CD4-positive, alpha-beta T cell treated with Interleukin-2 at 100 ng/mL for 4 hours (primary cell): Measurements from ENCODE around the gene ITGA2.

ENCODE experiments used
- DNase-seq: peaks from one replicate; pipeline ENCODE4 v3.0.0-alpha.2; 2020; ENCODE audit warnings: low spot score

Gene ITGA2

DNA sequence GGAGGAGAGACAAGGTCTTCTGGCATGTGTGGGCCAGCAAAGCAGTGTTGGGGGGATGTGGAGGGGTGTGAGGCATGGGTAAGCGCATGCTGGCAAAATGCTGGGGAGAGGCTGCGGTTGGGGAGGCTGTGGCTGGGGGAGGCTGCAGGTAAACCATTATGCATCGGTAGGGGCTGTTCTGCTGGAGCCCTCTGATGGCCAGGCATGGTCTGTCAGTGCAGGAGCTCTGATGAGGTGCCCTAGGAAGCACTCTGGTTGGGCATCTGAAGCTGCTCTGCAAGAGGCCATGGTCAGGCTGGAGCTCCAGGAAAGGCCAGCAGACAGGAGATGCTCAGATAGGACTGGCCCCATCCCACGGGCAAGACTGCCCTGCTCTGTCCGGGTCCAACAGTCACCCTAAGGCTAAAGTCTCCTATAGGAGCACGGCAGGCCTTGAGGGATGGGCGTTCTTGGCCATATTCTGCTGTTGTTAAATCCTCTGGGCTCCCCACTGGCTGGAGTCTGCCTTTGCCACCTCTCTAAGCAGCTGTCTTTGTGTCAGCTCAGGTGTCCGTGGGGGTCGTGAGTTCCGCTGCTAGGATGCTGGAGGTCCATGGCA is 28.7 kb downstream of the ITGA2 start:
- DNase-seq, result no peak

DNA sequence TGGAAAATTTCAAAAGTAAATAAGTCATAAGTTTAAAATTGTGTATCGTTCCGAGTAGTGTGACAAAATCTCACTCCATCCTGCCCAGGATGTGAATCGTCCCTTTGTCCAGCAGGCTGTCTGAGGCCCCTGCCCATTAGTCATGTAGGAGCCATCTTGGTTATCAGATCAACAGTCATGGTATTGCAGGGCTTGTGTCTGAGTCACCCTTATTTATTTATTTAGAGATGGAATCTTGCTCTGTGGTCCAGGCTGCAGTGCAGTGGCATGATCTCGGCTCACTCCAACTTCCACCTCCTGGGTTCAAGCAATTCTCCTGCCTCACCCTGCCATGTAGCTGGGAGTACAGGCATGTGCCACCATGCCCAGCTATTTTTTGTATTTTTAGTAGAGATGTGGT is 30.2 kb downstream of the ITGA2 start:
- DNase-seq, result no peak

DNA sequence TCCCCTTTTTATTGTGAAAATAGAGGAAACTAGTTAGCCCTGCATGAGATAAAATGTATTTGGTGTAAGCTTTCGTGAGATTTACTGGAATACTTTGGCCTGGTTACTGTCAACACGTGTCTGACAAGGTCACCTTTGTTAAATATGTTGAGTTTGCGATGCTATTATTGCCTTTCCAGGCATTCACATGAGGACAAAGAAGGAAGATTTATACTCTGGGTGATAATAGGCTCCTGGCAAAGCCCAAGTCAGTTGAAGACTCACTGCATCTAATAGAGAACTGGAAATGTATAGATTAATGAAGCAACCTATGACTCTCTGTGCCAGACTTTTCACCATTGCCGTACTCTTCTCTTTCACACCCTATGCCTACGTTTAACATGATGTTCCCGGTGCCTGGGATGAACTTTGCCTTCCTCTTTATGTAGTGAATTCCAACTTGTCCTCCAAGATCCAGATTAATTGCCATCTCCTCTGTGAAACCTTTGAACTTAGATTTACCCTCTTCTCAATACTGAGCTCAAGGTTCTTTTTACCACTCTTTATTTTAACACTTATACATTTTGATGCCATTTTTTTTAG is 33.9 kb downstream of the ITGA2 start:
- DNase-seq, result no peak

DNA sequence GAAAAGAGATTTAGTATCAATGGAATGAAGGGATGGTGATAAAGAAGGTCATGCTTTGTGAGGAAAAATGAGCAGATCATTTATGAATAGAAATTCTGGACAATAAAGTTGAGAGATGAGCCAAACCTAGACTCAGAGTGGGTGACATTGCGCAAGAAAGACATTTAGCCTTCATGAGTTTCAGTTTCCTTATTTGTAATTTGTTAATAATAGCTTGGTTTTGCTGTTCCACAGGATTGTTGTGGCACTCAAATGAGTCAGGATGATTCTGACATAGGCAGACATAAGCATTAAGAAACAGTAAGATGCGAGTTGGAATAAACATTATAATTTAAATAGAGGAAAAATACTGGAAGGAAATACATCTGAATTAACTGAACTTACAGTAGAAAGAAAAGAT is 34.8 kb downstream of the ITGA2 start:
- DNase-seq, result no peak

DNA sequence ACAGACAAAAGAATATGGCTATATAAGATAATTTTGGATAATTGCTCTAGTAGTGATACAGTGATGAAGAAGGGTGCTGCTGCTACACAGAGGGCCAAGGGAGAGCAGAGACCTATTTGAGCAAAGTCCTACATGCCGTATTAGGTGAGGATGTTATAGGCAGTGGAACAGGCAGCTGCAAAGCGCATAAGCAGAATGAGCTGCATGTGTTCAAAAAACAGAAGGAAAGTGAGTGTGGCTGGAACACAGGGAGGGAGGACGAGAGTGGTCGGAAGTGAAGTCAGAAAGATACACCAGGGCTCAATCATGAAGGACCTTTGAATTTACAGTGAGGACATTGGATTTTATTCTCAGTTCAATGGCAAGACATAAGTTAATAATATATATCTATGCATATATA is 35.4 kb downstream of the ITGA2 start:
- DNase-seq, result no peak

DNA sequence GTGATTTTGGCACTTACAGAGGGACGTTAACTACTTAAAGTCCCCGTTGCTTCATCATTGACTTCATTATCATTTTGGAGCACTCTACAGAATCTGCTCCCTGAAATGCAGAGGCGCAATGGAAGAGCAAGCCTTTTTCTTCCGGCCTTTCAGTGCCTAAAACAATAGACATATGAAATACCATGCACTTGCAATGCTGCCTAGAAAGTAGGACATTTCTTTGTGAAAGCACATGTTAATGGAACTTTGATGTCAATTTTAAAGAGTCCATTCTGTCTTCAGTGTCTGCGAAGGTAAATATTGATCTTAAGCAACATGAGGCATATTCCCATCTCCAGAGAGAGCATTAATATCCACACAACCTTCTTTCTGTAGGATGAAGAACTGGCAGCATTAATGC is 36.3 kb downstream of the ITGA2 start:
- DNase-seq, result no peak

DNA sequence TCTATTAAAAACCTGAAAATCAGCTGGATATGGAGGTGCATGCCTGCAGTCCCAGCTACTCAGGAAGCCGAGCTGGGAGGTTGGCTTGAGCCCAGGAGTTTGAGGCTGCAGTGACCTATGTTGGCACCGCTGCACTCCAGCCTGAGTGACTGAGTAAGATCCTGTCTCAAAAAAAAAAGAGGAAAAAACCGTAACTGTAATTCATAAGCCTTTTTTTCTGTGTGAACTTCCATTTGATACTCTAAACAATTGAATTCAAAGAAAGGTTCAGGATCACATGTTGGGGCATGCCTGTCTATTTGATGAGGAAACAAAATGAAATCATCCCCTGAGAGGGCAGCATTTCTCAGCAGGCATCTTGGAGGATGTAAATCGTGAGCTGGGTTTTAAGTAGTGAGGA is 38.8 kb downstream of the ITGA2 start:
- no peak for DNase-seq

DNA sequence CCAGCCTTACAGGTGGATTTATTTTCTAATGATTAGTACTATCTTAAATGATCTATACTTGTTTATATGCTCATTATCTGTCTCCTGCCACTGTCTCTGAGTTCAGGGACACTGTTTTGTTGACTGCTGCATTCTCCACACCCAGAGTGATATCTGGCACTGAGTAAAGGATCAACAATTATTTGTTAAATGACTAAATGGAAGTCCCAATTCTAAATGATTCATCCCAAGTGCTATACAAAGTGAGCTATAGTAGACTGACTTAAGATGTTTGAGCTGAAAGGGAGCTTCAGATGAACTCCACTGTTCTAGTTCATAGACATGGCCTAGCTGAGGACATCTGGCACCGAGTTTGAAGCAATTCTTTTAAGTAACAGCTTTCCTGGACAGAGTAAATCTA is 40.5 kb downstream of the ITGA2 start:
- DNase-seq, result no peak

DNA sequence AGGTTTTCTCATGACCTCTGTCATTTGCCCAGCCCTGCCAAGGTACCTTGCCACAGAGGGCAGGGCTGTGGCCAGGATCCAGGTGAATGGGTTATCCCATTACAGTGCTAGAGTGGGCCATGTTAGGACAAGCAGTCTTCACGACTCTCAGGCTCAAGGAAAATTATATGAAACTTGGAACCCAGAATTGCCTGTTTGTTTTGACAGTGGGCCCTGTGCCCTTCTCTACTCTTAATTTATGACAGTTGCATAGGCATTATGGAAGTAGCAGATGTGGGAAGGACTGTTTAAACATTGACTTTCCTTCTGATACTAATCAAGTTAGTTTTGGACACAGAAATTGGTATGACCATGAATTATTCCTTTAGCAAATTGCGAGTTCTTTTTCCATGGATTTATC is 41.7 kb downstream of the ITGA2 start:
- DNase-seq, result no peak

DNA sequence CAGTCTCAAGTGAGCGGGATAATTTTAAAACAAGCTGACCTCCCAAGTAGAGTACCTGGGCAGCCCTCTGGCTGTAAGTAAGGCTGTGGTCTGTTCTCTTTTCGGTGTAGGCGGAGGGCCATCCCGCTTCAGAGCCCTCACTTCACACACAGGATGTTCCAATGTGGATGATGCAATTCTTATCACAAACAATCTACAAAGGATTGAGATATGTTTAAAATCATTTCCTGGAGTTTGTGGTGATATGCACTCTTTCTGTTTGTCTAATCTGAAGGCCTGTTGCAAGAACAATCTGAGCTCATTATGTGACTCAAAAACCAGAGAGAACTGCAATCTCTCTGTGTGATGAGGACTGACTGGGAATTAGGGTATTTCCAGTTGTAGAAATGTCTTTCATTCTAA is 42.5 kb downstream of the ITGA2 start:
- DNase-seq, result peak; percentile 17

DNA sequence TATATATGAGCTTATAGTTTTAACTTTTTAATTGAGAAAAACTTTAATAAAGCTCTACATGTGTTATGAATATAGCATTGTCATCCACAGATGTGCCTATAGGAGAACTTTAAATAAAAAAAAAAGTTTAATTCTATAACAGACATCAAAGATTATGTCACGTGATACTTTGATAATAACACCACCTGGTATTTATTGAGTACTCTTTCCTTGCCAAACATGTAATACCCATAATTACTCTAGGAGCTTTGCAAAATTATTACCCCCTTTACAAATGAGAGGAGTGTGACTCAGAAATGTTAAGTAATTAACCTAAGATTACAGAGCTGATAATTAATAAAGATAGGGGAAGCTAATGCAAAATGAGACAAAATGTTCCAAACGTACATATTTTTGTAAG is 43.0 kb downstream of the ITGA2 start:
- no peak for DNase-seq

DNA sequence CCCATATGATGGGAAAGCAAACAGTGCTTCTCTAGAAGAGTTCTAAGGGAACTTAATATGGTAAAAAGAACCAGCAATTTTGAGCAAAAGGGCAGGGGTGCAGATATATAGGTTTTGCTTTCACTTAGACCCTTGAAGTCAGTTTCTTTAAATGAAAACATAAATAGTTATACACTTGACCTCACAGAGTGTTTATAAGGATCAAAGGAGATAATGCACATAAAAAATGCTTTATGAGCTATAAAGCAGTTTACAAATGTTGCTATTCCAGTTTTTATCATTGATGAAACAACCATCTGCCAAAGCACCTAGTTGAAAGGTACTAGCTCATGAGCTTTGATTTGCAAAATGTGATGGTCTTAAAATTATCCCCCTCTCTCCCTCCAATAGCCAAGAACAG is 45.7 kb downstream of the ITGA2 start:
- no peak for DNase-seq

DNA sequence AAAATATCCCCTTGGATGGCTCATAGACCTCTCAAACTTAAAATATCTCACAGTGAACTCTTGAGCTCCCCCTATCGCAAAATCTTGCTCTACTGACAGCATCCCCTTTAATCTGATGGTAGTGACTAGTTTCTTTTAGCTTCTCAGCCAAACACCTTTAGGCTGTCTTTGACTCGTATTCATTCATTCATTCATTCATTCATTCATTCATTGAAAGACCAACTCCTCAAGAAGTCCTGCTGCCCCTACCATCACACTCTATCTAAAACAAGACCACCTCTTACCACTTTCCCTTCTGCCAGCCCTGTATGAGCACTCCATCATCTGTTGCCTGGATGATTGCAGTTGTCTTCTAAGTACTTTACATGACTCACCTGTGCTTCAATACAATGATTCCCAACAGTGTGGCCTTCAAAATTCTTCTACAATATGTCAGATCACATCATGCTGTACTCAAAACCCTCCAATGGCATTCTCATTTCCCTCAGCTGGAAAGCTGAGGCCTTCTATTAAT is 46.8 kb downstream of the ITGA2 start:
- no peak for DNase-seq

DNA sequence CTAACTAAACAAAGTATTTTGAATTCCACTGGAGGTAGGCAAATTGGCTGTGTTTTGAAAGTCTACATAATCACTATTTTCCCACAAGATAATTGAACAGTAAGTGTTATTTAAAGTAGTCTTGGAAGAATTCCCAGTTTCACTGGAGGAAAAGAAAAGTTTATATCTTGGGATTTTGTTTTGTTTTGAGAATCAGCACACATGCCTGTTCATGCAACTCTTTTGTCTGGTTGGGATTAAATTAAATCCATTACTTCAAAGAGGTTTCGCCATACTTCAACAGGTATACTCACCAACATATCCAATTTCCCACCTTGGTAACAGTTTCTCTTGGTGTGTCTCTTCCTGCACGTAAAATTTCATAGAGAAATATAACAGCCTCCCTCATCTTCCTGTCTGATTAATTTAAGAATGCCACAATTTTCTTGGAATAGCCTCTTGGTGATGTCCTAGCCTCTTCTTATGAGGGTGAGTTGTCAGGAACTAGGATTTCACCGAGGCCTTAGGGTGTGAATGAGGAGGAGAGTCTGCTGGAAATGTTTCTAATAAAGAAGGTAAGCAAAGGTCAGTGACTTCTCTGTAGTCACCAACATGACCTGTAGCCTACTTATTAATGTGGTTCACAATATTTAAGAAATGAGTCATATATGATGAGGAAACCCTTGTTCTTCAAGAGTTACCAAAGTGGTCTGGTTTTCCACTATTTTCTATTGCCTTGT is 48.1 kb downstream of the ITGA2 start:
- no peak for DNase-seq

DNA sequence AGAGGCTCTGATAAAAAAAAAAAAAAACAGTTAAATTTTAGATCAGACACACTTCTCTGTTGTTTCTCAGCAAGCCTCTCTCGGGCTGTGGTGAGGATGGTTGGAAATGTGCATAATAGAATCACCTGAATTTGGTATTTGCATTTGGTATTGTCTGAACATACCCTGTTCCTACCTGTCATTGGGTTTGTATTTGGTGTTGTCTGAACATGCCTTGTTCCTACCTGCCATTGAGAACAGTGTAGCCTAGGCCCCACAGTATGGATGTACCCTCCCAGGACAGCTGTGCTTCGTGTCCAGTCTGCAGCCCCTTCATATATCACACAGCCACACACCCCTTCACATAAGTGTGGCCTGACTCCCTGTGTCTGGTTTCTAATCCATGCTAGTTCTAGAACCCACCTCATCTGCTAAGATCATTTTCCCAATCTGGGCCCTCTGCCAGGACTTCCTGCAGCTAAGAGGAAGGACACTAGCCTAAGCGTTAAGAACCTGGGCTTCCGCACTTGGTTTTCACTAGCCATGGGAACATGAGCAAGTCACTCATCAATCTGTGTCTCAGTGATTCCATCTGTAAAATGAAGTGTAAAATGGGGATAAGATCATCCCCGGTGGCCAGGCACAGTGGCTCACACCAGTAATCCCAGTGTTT is 49.2 kb downstream of the ITGA2 start:
- DNase-seq, result no peak

DNA sequence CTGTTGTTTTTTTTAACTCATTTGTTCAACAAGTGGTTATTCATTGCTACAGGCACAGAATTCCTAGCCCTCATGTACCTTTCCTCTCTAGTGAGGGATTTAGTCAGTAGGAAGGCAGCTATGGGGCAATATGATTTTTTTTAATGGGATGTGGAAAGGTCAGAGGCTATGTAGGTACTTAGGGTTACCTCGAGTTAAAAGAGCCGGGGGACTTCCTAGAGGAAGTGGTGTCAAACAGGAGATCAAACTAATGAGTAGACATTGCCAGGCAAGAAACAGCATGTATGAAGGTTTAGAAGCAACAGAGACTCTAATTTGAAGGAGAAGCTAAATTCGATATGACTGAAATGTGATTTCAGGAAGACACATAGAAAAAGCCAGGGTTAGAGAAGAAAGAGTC is 50.7 kb downstream of the ITGA2 start:
- DNase-seq, result no peak

DNA sequence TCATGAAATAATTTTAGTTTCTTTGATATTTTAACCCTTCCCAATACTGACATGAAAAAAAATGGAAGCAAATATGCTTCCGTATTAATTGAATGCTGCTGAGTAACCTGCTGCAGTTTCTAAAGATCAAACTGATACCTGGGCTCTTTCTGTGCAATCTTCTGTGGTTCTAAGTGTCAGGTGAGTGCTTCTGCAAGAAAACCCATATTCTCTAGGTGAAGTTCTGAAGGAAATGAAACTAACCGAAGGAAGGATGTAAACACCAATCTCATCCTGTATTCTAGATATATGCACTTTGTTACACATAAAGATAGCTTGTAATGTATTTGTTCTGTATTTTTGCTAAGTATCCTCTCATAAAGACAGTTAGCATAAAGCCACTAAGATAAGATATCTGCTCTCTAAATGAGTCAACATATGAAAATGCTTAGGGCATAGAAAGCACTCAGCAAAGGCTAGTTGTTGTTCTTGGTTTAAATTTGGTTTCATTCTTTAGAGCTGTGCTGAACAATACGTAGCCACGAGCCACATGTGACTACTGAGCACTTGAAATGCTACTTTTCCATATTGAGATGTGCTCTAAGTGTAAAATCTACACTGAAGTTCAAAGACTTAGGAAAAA is 52.0 kb downstream of the ITGA2 start:
- peak; percentile 27 for DNase-seq

DNA sequence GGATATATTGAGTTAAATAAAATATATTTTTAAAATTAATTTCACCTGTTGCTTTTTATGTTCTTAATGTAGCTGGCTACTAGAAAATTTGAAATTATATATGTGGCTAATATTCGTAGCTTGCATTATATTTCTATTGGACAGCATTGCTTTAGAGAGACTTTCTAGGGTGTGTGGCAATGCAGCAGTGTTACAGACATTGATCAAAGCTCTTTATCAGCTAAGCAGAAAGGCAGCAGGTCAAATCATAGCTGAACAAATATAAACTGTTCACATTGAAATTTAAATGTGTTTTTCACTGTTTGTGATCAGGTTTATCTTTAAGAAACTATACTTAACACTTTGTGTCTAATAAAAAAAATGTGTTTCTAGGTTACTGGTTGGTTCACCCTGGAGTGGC is 52.6 kb downstream of the ITGA2 start:
- no peak for DNase-seq

DNA sequence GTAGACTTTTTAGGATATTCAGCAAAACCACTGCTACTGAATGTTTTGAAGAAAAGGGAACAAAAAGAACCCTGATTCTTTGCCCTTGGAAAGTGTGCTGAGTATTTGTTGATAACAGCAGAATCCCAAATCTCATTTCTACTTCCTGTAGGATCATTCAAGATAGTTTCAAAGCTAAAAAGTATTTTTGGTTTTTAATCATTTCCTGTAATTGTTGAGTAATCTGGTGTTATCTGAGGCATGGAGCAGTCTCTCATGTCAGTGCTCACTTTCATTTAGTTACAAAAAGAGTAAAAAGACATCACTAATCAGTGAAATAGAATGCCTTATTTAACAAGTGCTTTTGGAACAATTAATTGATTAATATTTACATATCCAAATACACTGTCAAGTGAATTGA is 56.1 kb downstream of the ITGA2 start:
- no peak for DNase-seq

DNA sequence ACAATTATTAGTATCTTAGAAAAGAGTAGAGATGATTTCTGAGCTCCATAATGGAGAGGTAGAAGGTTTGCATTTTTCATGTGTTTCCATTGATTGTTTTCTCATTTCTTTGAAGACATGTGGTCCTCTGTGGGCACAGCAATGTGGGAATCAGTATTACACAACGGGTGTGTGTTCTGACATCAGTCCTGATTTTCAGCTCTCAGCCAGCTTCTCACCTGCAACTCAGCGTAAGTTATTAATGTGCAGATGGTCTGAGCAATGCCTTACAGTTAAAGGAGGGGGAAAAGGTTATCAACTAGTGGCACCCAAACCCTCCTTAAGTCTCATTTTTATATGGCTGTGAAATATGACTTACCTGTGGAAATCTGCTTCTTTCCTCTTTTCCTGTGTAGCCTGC is 59.1 kb downstream of the ITGA2 start:
- no peak for DNase-seq

DNA sequence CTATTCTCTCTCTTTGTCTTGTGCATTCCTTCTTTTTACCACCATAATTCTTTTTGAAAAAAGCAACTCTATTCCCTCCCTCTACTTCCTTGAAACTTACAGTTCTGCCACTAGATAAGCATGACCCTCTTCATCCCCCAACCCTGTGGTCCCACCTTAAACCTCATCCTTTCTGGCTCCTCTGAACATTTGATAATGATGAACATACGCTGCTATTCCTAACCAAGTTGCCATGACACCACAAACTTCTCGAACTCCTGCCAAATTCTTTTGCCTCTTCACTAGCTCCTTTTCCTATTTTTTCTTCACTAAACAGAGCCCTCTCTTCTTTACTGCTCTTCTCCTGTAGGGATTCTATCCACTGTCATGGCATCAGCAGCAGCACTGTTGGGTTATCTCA is 63.3 kb downstream of the ITGA2 start:
- DNase-seq, result no peak

DNA sequence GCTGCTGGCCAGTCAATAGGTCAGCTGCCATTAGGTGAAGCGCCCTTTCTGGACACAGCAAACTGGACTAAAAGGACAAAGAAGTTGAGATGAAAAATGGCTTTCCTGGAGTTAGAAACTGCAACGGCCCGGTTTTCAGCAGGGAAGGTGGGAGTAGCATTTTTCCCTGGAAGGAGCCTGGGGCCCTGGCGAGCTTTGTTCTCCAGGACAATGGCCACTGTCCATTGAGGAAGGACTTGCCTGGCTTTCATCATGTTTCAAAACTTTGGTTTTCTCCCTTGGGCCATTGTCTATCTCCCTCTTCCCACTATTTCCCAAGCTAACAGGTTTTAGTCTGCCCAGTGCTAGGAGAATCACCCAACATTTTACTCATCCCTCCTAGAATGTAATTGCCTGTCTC is 64.2 kb downstream of the ITGA2 start:
- DNase-seq, result no peak

DNA sequence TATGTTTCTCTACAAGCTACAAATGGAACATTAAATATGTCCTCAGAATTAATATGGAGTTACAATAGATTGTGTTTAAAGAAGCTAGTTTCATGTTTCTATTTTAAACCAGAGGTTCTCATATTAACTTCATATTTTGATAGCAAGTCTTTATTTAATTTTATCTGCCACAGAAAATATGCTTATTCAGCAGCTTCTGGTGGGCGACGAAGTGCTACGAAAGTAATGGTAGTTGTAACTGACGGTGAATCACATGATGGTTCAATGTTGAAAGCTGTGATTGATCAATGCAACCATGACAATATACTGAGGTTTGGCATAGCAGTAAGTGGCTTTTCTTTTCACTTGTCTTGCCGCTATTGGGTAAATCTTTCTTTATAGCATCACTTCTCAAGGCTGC is 66.2 kb downstream of the ITGA2 start:
- DNase-seq, result no peak
